ENCODE measurements around the gene SCARB1. TPM values are rescaled to one million over a fixed set of nuclear protein-coding genes. Genes with fewer than 3 reads are reported as not detected.

SCARB1 gene
- polyA plus RNA-seq, 12 donors: 16.7 to 66.4 (median 22.4) TPM; not detected in 1

GRCh38 chr12:124823272-124823970 lies 40.2 kb downstream of the SCARB1 start:
- no peak for DNase-seq

- no peak for DNase-seq
Observed at GRCh38 chr12:124822218-124822617, 41.4 kb downstream of the SCARB1 start.

DNA sequence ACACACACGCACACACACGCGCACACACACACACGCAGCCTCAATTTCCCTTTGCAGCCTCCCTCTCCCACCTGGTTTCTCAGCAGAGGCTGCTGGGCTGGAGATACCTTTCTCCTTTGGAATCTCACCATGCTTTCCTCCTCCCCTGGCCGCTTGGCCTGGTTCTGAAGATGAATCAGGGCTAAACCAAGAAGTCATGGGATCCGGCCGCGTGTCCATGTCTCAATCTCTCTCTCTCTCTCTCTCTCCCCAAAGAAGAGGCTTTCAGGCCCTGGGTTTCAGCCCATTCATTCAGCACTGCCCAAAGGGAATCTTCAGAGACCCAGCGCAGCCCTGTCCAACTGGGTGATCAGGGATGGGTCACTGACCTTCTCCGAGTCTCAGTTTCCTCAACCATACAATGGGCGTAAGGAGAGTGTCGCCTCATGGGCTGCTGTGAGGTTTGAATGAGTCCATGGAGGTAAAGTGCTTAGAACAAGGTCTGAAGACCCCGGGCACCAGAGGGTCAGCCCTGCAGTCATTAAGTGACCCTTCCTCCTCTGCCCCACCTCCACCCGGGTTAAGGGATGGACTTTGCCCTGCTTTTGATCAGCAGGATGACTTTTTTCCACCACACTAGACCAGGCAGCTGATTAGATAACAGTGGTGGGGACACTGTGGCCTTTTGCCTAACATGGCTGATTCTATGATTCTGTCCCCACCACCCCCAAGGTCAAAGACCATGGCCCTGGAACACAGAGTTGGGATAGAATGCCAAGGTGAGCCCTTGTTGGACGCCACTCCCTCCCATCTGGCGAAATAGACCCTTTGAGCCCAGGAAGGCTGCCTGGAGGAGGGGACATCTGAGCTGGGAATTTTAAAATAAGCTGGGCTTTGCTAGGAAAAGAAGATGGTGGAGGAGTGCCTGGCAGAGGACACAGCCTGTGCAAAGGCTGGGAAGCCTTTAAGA lies 42.1 kb downstream of the SCARB1 start:
- no peak for DNase-seq

- DNase-seq: no peak
Observed at GRCh38 chr12:124820199-124820598, 43.5 kb downstream of the SCARB1 start.

GRCh38 chr12:124819525-124819924 lies 44.1 kb downstream of the SCARB1 start:
- no peak for DNase-seq

DNA sequence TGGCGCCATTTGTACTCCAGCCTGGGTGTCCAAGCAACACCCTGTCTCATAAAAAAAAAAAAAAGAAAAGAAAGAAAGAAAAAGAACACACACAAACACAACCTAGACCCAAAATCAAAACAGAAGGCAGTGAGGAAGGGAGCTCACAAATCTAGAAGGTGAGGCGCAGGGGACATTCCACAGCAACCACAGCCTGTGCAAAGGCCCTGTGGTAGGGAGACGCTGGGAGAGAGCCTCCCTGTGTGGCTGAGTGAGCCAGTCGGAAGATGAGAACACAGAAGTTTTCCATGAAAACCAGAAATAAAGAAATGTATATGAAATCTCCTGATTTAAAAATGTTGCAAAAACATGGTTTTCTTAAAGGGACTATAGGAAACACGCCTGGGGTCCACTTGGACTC lies 44.6 kb downstream of the SCARB1 start:
- no peak for DNase-seq

DNA sequence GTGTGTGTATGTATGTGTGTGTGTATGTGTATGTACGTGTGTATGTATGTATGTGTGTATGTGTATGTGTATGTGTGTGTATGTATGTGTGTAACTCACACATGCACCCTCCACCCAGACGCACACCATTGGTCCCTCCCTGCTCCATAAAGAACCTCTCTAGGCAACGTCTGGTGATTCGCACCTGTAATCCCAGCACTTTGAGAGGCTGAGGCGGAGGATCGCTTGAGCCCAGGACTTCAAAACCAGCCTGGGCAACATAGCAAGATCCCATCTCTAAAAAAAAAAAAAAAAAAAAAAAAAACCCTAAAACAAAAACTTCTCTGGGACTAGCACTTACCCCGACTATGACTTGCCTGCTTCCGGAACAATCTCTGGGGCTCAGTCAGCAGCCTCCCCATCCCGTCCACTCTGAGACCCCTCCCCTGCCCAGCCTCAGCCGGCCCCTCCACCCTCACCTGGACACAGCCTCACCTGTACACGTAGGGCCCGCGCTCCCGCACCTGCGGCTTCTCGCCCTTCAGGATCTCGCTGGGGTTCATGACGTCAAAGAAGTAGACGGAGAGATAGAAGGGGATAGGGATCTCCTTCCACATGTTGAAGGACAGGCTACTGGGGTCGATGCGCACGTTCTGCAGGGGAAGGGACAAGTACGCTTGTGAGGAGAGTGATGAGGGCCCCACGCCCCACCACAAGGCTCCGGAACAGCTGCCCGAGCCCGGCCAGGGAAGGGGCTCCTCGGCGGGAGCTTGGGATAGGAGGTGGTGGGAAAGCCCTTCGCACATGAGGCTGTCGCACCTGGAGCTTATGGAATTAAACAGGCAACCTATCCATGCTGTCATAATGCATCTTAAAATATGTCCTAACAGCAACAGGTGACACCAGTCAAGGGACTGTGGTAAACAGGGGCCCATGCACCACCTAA lies 46.3 kb downstream of the SCARB1 start:
- DNase-seq: no peak

- no peak for DNase-seq
Observed at GRCh38 chr12:124816295-124816854, 47.3 kb downstream of the SCARB1 start.

DNA sequence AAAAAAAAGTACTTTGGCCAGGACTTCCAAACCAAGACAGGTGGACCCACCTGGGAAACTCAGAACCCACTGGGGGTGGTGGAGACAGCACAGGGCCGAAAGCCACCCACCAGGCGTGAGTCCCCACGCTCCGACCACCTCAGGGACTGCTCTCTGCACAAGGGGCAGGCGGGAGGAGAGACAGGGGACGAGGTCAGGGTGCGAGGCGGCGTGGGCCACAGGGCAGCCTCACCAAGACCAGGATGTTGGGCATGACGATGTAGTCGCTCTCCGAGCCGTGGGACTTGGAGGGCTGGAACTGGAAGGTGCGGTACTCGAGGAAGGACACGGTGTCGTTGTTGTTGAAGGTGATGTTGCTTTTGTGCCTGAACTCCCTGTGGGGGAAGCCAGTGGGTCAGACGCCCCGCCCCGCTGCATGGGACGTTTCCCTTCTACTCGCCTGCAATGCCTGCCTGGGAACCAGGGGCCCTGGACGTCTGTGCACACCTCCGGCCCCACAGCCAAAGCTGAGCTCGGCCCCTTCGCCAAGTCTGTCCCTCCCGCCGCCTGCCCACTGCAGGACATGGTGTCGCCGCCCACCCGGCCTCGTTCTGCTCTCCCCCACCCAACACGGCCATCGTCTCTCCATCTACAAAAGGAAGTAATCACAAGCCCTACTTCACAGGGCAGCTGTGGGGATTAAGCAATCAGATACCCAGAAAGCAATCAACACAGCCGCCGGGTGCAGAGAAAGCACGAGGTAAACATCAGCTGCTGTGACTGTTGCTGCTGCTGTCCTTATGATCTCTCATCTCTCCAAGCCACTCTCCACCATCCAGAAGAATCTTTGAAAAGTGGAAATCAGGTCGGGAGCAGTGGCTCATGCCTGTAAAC lies 48.7 kb downstream of the SCARB1 start:
- DNase-seq: no peak

- DNase-seq: no peak
Observed at GRCh38 chr12:124813782-124814181, 49.9 kb downstream of the SCARB1 start.

- no peak for DNase-seq
Observed at GRCh38 chr12:124812979-124813378, 50.7 kb downstream of the SCARB1 start.

- DNase-seq: no peak
Observed at GRCh38 chr12:124812356-124812755, 51.3 kb downstream of the SCARB1 start.

- DNase-seq: no peak
Observed at GRCh38 chr12:124811633-124812032, 52.0 kb downstream of the SCARB1 start.

- no peak for DNase-seq
Observed at GRCh38 chr12:124809878-124810277, 53.8 kb downstream of the SCARB1 start.

DNA sequence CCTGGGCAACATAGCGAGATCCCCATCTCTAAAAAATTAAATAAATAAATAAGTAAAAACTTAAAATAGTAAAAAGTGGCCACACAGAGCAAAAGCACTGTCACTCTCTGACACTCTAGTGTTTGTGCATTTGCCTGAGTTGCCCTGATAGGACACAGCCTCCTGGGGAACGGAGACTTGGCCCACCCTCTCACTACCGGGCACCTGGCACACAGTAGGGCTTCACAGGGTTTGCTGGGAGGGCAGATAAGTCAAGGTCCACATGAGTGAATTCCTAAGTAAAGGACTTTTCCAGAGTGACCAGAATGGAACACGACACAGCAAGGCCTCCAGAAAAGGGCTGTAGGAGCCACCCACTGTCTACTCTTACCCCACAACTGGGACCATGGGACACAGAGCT lies 54.3 kb downstream of the SCARB1 start:
- DNase-seq: no peak

- no peak for DNase-seq
Observed at GRCh38 chr12:124808272-124808671, 55.4 kb downstream of the SCARB1 start.

DNA sequence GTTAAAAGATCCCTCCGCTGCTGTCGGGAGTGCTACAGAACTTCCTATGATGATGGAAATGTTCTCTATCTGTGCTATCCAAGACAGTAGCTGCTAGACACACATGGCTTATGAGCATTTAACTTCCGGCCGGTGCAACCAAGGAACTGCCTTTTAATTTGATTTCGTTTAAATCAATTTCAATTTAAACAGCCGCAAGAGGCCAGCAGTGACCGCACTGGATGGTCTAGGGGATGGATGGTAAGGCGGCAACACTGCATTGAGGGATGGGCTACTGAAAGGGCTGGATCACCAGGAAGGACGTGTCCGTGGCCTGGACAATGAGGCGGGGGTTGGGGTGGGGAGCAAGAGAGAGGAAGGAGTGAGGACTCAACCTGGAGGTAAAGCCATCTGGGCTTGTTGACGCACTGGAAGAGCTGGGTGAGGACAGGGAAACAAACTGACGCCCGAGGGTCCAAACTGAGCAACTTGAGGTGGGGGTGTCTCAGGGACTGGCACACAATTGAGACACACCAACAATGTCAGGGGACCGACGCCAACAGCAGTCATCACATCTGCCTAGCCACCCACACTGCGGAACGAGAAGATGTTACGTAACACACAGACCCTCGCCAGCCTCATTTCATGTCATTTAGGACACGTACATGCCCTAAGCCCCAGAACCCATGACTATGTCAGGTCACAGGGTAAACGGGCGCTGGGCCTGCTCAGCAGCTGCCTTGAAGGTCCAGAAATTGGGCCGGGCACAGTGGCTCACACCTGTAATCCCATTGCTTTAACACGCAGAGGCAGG lies 57.6 kb downstream of the SCARB1 start:
- no peak for DNase-seq

DNA sequence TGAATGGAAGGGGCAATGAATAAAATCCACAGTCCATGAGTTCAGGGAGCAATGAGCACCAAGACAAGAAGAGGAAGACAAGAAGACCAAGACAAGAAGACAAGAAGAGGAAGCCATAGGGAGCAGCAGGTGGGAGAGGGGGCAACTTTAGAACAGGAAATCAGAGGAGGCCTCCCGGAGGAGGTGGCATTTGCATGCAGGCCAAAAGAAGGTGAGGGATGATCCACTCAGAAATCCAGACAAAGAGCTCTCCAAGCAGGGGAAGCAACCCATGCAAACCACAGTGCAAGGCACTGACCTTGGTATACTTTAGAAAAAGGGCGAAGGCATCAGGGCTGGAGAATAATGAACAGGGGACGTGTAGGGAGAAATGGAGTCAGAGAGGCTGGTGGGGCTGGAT lies 58.6 kb downstream of the SCARB1 start:
- DNase-seq: no peak

GRCh38 chr12:124804011-124804621 lies 59.5 kb downstream of the SCARB1 start:
- DNase-seq: no peak

All from muscle of arm (tissue), 12 donors.